ENCODE results near the gene ADCY5. TPM values are rescaled to one million over a fixed set of nuclear protein-coding genes. Genes with fewer than 3 reads are reported as not detected.

ADCY5 gene
- total RNA-seq, 1 experiment from 2014 or later = 1.4 TPM

DNA sequence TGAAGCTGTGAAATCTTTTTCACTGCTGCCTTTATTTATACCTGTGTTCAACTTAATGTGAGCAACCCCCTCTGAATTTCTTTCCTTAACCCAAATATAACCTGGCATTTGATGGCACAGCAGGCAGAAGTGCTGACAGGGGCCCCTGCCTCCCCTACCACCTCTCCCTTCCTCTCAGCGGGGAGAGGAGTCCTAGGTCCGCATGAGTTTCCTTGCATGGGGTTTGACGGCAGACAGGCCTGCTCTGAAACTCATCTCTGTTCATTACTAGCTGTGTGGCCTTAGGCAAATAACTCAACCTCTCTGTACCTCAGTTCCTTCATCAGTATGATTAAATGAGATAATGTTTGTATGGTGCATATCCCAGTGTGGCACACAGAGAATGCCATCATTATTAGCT is 167.5 kb downstream of the ADCY5 start:
- Histone ChIP-seq H3K4me1 (ENCODE audit: control insufficient read depth, insufficient read depth, low read length) (no peaks in the 10 kb centered on the region), H3K27me3 (ENCODE audit: control insufficient read depth, insufficient read depth, low read length) (no peaks in the 10 kb centered on the region), H3K27ac (ENCODE audit: low read length) (no peak overlapping the region), H3K9me3 (ENCODE audit: control insufficient read depth, insufficient read depth, low read depth, low read length) (no peaks in the 10 kb centered on the region), H3K4me3 (ENCODE audit: low read depth in 2 of 2, low read length in 2 of 2) (no peak overlapping the region), H3K36me3 (ENCODE audit: control insufficient read depth, insufficient read depth, low read length) (no peaks in the 10 kb centered on the region)
- in situ Hi-C loops (cut with HindIII; ENCODE audit: low pct_unique_long_range_greater_than_20kb, low sequenced_read_pairs) = no loop called here
- BruUV-seq (replicated peaks) = no TSS peak
- ATAC-seq (no peak), DNase-seq (ENCODE audit: low read depth, low spot score) (no peak)
- TF ChIP-seq POLR2AphosphoS5 (IDR thresholded peaks at IDR 0.05; ENCODE audit: low read depth, low read length) = no peak
- TF ChIP-seq SIN3A (IDR thresholded peaks at IDR 0.05; ENCODE audit: borderline replicate concordance, insufficient read depth, low read depth, low read length) = no peak
- no peak for TF ChIP-seq REST (IDR thresholded peaks at IDR 0.05; ENCODE audit: insufficient read depth in 1 of 2, low read depth in 2 of 2, low read length in 1 of 2)
- no peak for TF ChIP-seq TCF7L2 (IDR thresholded peaks at IDR 0.05; ENCODE audit: low read depth, low read length)
- TF ChIP-seq, protein P1, sequence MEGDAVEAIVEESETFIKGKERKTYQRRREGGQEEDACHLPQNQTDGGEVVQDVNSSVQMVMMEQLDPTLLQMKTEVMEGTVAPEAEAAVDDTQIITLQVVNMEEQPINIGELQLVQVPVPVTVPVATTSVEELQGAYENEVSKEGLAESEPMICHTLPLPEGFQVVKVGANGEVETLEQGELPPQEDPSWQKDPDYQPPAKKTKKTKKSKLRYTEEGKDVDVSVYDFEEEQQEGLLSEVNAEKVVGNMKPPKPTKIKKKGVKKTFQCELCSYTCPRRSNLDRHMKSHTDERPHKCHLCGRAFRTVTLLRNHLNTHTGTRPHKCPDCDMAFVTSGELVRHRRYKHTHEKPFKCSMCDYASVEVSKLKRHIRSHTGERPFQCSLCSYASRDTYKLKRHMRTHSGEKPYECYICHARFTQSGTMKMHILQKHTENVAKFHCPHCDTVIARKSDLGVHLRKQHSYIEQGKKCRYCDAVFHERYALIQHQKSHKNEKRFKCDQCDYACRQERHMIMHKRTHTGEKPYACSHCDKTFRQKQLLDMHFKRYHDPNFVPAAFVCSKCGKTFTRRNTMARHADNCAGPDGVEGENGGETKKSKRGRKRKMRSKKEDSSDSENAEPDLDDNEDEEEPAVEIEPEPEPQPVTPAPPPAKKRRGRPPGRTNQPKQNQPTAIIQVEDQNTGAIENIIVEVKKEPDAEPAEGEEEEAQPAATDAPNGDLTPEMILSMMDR (IDR thresholded peaks at IDR 0.05) = no peak
- CTCF ChIA-PET = no interaction called here
- intact Hi-C loops (cut with micrococcal nuclease; ENCODE audit: unreplicated experiment) = no loop called here
- POLR2A ChIA-PET = no interaction called here

DNA sequence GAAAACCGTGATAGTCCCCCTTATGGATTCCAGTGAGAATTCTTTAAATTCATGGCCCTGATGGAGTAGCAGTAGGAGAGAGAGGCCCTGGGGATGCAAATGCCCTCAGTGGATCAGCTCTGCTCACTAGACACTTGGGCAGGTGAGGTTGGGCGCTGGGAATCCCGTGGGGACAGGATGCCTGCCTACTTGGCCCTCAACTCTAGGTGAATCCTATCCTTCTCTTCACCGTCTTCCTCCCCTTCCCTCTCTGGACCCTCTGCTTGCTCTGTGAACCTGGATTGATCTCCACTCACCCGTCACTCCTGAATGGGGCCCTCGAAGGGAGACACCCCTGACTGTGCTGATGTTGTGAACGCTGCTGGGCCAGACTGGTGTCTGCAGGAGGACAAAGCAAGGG is 169.8 kb downstream of the ADCY5 start:
- Histone ChIP-seq H3K36me3 (ENCODE audit: control insufficient read depth, insufficient read depth, low read length) (no peaks in the 10 kb centered on the region), H3K27ac (ENCODE audit: low read length) (no peak overlapping the region), H3K4me1 (ENCODE audit: control insufficient read depth, insufficient read depth, low read length) (no peaks in the 10 kb centered on the region), H3K9me3 (ENCODE audit: control insufficient read depth, insufficient read depth, low read depth, low read length) (no peaks in the 10 kb centered on the region), H3K4me3 (ENCODE audit: low read depth in 2 of 2, low read length in 2 of 2) (no peak overlapping the region), H3K27me3 (ENCODE audit: control insufficient read depth, insufficient read depth, low read length) (no peaks in the 10 kb centered on the region)
- POLR2A ChIA-PET = no interaction called here
- TF ChIP-seq REST (IDR thresholded peaks at IDR 0.05; ENCODE audit: insufficient read depth in 1 of 2, low read depth in 2 of 2, low read length in 1 of 2) = no peak
- TF ChIP-seq, protein P1 (IDR thresholded peaks at IDR 0.05) = no peak
- DNase-seq (ENCODE audit: low read depth, low spot score) (no peak), ATAC-seq (no peak)
- intact Hi-C loops (cut with micrococcal nuclease; ENCODE audit: unreplicated experiment) = no loop called here
- in situ Hi-C loops (cut with HindIII; ENCODE audit: low pct_unique_long_range_greater_than_20kb, low sequenced_read_pairs) = no loop called here
- no TSS peak for BruUV-seq (replicated peaks)
- CTCF ChIA-PET = no interaction called here

Measured in Panc1 (cell line).